ENCODE measurements around the gene NEXN. TPM values are rescaled to one million over a fixed set of nuclear protein-coding genes. Genes with fewer than 3 reads are reported as not detected.
"Not testable (repeated sequence)": the region's sequence is repeated elsewhere in the genome, so short reads cannot be mapped to it uniquely, and the experiment has no call there.

NEXN gene
- total and polyA plus RNA-seq, 7 experiments from 2014 or later = 0.33 to 2.6 (median 0.78) TPM

DNA sequence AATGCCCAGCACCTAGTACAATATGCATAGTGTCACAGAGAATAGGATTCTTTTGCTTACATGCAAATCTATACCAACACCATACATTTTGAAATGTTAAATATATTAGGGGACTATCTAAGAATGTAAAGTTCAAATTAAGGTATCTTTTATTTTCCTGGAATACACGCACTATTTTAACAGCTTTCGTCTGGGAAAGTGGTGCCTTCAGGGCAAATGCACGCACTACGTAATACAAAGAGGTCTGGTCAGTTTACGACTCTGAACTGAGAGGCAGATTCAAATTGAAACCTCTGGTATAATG lies 89.5 kb downstream of the NEXN start:
- Mint-ChIP-seq H3K9me3 (no peaks in the 10 kb centered on the region), H3K36me3 (peaks cover 4 to 21% (median 18%) of the 10 kb centered on the region in 5 donors), H3K4me3 (no peak overlapping the region), H3K27me3 (no peaks in the 10 kb centered on the region), H3K27ac (no peak overlapping the region), H3K4me1 (peaks cover 31 to 57% (median 40%) of the 10 kb centered on the region in 7 donors)
- Histone ChIP-seq H3K36me3 (ENCODE audit: control insufficient read depth in 2 of 3, insufficient read depth in 3 of 3, low read length in 3 of 3) (peaks cover 0 to 10% (median 0%) of the 10 kb centered on the region in 3 experiments), H3K27me3 (ENCODE audit: control insufficient read depth in 2 of 2, insufficient read depth in 2 of 2, low read length in 2 of 2) (no peaks in the 10 kb centered on the region), H3K4me3 (ENCODE audit: low read length) (peak overlapping the region; percentile 99), H3K27ac (ENCODE audit: low read depth, low read length) (peak overlapping the region; percentile 97), H3K9me3 (ENCODE audit: control insufficient read depth in 2 of 3, low read length in 3 of 3) (no peaks in the 10 kb centered on the region), H3K4me1 (ENCODE audit: control insufficient read depth in 2 of 2, insufficient read depth in 2 of 2, low read length in 2 of 2) (peaks cover 38 to 40% of the 10 kb centered on the region in 2 donors)
- DNase-seq = no peak
- POLR2A ChIA-PET = interaction anchor here (0.5 to 13.4 kb wide), 18 partner anchors 9 to 515 kb away, joined by 3 to 324 read pairs (median 4); partner anchors contain the start of genes DNAJB4, MIGA1 and ZZZ3
- intact Hi-C loops (cut with micrococcal nuclease) = loop anchor here (2.0 to 10.0 kb wide), 4 partner anchors 543 to 1903 kb away; partner anchors contain the start of genes IFI44L (in 1 of the 2) and ST6GALNAC3 (in 1 of the 2)
- CTCF ChIA-PET = interaction anchor here (1.1 to 1.2 kb wide), 2 partner anchors 25 to 136 kb away, joined by 5 to 6 read pairs; no protein-coding TSS in a partner anchor
- ATAC-seq = no peak

DNA sequence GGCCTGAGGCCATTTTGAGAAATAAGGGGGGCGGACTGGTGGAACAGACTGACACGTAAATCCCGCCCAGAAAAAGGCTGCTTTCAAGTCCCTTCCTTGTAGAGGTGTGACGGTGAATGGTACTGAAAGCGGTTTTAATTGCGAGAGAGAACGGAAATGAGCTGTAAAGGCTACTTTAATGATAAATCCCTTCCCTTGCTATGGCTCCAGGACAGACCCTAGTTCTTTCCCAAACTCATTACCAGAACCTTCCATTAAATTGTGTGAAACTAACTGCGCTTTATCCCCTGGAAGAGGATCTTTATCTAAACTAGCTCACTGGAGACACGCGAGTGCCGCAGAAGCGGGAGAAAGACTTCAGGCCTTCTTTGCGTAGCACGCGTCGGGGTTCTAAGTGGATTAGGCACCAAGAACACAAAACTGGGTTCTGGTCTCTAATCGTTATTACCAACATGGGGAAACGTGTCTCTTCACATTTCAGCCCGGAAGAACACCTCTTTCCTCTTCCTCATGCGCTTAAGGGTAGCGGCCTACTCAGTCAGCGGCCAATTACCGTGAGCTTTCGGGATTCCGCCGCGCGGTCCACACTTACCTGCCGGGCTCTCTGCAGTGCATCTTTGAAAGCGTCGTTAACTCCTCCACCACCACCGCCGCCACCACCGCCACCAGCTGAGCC lies 90.0 kb downstream of the NEXN start:
- peaks cover 29 to 54% (median 40%) of the 10 kb centered on the region in 7 donors for H3K4me1 Mint-ChIP-seq
- ATAC-seq = peak; percentile 72
- H3K36me3 Mint-ChIP-seq = peaks cover 4 to 21% (median 17%) of the 10 kb centered on the region in 5 donors
- peaks cover 0 to 10% (median 0%) of the 10 kb centered on the region in 3 experiments for H3K36me3 ChIP-seq (ENCODE audit: control insufficient read depth in 2 of 3, insufficient read depth in 3 of 3, low read length in 3 of 3)
- ChIA-PET CTCF (interaction anchor here (0.8 to 1.2 kb wide), 3 partner anchors 11 to 136 kb away, joined by 3 to 6 read pairs (median 5); no protein-coding TSS in a partner anchor), POLR2A (interaction anchor here (0.5 to 13.4 kb wide), 25 partner anchors 10 to 671 kb away, joined by 3 to 324 read pairs (median 4); partner anchors contain the start of genes DNAJB4, IFI44, IFI44L and MIGA1)
- peaks cover 37 to 38% of the 10 kb centered on the region in 2 donors for H3K4me1 ChIP-seq (ENCODE audit: control insufficient read depth in 2 of 2, insufficient read depth in 2 of 2, low read length in 2 of 2)
- no peak overlapping the region for H3K4me3 Mint-ChIP-seq
- H3K9me3 Mint-ChIP-seq = no peaks in the 10 kb centered on the region
- H3K27me3 ChIP-seq (ENCODE audit: control insufficient read depth in 2 of 2, insufficient read depth in 2 of 2, low read length in 2 of 2) = no peaks in the 10 kb centered on the region
- intact Hi-C loops (cut with micrococcal nuclease) = loop anchor here (2.0 to 10.0 kb wide), 4 partner anchors 544 to 1904 kb away; partner anchors contain the start of genes IFI44L (in 1 of the 2) and ST6GALNAC3 (in 1 of the 2)
- peak; percentile 23 to 93 (median 87) for DNase-seq
- H3K9me3 ChIP-seq (ENCODE audit: control insufficient read depth in 2 of 3, low read length in 3 of 3) = no peaks in the 10 kb centered on the region
- no peak overlapping the region for H3K27ac Mint-ChIP-seq
- peak overlapping the region; percentile 97 for H3K27ac ChIP-seq (ENCODE audit: low read depth, low read length)
- no peaks in the 10 kb centered on the region for H3K27me3 Mint-ChIP-seq
- peak overlapping the region; percentile 99 for H3K4me3 ChIP-seq (ENCODE audit: low read length)

DNA sequence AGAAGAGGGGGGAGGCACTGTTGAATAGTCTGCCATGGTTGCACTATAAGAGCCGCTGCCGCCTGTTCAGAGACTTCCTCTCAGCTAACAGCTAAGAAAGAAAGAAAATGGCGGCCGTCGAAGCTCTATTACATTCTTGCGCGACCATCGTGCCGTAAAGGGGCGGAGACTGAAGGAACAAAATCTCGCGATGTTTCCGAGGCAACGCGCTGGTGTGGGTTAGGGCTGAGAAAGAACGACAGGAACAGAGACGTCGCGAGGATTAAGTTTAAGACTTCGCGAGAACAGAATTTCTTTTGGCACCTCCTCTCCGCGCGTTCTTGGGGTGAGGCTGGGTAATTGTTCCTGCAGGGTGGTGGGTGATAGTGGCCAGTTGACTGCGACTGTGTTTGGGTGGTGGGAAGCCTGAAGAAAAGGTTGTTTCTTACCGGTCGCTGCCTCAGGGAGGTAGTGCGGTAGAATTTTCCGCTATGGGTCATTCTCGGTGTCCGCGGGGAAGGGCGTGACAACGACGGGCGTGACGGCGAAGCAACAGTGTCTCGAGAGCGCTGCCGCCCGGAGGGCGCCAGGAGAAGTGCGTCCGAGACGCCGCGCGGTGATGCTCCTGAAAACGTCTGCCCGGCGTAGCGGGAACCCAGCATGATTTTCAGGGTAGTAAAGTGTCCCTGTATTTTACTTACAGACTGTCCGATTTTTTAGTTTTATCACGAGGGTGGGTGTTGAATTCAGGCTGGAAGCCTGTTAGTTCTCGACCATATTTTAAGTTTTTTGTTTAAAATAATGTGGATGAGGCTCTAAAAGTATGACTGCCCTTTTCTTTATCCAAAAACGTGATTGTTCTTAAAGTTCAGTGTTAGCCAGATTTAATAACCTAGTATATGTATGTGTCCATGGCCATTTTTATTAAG lies 90.8 kb downstream of the NEXN start, which contains the start of gene FUBP1:
TSS of gene FUBP1 (minus strand) at position 104 of the 908 bp plus-strand sequence. CDS start at position 36, 68 bp downstream.
- peaks cover 28 to 54% (median 39%) of the 10 kb centered on the region in 7 donors for H3K4me1 Mint-ChIP-seq
- ATAC-seq (peak; percentile 84), DNase-seq (peak; percentile 81 to 98 (median 97))
- H3K36me3 Mint-ChIP-seq = peaks cover 4 to 25% (median 17%) of the 10 kb centered on the region in 5 donors
- H3K27ac Mint-ChIP-seq = no peak within 1 kb of the TSS
- H3K27ac ChIP-seq (ENCODE audit: low read depth, low read length) = peak within 1 kb of the TSS; percentile 97
- H3K27me3 ChIP-seq (ENCODE audit: control insufficient read depth in 2 of 2, insufficient read depth in 2 of 2, low read length in 2 of 2) = no peaks in the 10 kb centered on the region
- no peaks in the 10 kb centered on the region for H3K9me3 ChIP-seq (ENCODE audit: control insufficient read depth in 2 of 3, low read length in 3 of 3)
- peaks cover 0 to 10% (median 0%) of the 10 kb centered on the region in 3 experiments for H3K36me3 ChIP-seq (ENCODE audit: control insufficient read depth in 2 of 3, insufficient read depth in 3 of 3, low read length in 3 of 3)
- CTCF ChIA-PET = interaction anchor here (0.6 to 1.2 kb wide), 5 partner anchors 11 to 135 kb away, joined by 3 to 9 read pairs (median 5); partner anchors contain the start of gene DNAJB4
- no peaks in the 10 kb centered on the region for H3K9me3 Mint-ChIP-seq
- POLR2A ChIA-PET = interaction anchor here (0.6 to 13.4 kb wide), 23 partner anchors 9 to 834 kb away, joined by 3 to 324 read pairs (median 4); partner anchors contain the start of genes DNAJB4, IFI44, IFI44L and MIGA1
- H3K27me3 Mint-ChIP-seq = no peaks in the 10 kb centered on the region
- H3K4me1 ChIP-seq (ENCODE audit: control insufficient read depth in 2 of 2, insufficient read depth in 2 of 2, low read length in 2 of 2) = peaks cover 31 to 38% of the 10 kb centered on the region in 2 donors
- H3K4me3 ChIP-seq (ENCODE audit: low read length) = peak within 1 kb of the TSS; percentile 99
- intact Hi-C loops (cut with micrococcal nuclease) = loop anchor here (1.0 to 10.0 kb wide), 12 partner anchors 25 to 1904 kb away; partner anchors contain the start of genes DNAJB4 (in 2 of the 2), MIGA1 (in 2 of the 2), USP33 (in 2 of the 2) and GIPC2 (in 1 of the 2)
- no peak within 1 kb of the TSS for H3K4me3 Mint-ChIP-seq

DNA sequence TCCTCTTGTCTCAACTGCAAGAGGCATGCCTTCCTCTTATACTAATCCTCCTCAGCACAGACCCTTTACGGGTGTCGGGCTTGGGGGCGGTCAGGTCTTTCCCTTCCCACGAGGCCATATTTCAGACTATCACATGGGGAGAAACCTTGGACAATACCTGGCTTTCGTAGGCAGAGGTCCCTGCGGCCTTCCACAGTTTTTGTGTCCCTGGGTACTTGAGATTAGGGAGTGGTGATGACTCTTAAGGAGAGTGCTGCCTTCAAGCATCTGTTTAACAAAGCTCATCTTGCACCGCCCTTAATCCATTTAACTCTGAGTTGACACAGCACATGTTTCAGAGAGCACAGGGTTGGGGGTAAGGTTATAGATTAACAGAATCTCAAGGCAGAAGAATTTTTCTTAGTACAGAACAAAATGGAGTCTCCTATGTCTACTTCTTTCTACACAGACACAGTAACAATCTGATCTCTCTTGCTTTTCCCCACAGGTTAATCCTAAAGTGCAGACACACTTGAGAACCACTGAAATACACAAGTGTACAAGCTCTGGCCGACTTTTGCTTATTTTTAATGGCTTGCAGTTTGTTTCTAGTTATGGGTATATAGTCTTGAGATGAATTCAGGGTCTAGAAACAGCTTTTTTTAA lies 95.0 kb downstream of the NEXN start:
- CTCF ChIA-PET; H3K27ac ChIP-seq (ENCODE audit: low read depth, low read length); H3K4me1 ChIP-seq (ENCODE audit: control insufficient read depth in 2 of 2, insufficient read depth in 2 of 2, low read length in 2 of 2); H3K36me3 ChIP-seq (ENCODE audit: control insufficient read depth in 2 of 3, insufficient read depth in 3 of 3, low read length in 3 of 3); H3K4me3 ChIP-seq (ENCODE audit: low read length); H3K4me3 Mint-ChIP-seq; ATAC-seq; DNase-seq; H3K9me3 ChIP-seq (ENCODE audit: control insufficient read depth in 2 of 3, low read length in 3 of 3); H3K27me3 ChIP-seq (ENCODE audit: control insufficient read depth in 2 of 2, insufficient read depth in 2 of 2, low read length in 2 of 2); H3K9me3 Mint-ChIP-seq; H3K27me3 Mint-ChIP-seq; intact Hi-C loops (cut with micrococcal nuclease): not testable (repeated sequence)
- Mint-ChIP-seq H3K4me1 (peaks cover 14 to 55% (median 43%) of the 10 kb centered on the region in 7 donors), H3K27ac (peak overlapping the region in 1 of 9 donors; percentile 29), H3K36me3 (peaks cover 0 to 17% (median 11%) of the 10 kb centered on the region in 5 donors)
- POLR2A ChIA-PET = interaction anchor here (13.4 kb wide), 1 partner anchor 18 kb away, joined by 324 read pairs; the partner anchor contains the start of gene DNAJB4

DNA sequence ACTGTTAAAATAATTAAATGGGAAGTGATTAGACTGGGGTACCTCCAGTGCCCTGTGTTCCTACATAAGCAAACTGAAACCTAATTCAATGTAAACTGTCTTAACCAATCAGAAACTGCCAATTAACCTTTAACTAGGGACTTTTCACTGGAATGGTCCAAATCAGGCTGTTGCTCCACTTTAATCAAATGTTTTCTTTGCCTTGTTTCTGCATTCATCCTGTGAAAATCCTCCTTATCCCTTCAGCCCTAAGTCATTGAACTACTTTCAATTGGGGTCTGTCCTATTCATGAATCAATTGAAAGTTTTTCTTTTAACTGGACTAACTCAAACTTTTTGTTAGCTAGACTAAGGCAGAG lies 95.6 kb downstream of the NEXN start:
- H3K9me3 ChIP-seq (ENCODE audit: control insufficient read depth in 2 of 3, low read length in 3 of 3) = no peaks in the 10 kb centered on the region
- DNase-seq = no peak
- Mint-ChIP-seq H3K4me3 (no peak overlapping the region), H3K27me3 (no peaks in the 10 kb centered on the region), H3K27ac (no peak overlapping the region), H3K36me3 (peaks cover 0 to 17% (median 11%) of the 10 kb centered on the region in 5 donors), H3K4me1 (peaks cover 16 to 60% (median 44%) of the 10 kb centered on the region in 7 donors), H3K9me3 (peaks cover 0 to 2% (median 0%) of the 10 kb centered on the region in 11 donors)
- H3K27me3 ChIP-seq (ENCODE audit: control insufficient read depth in 2 of 2, insufficient read depth in 2 of 2, low read length in 2 of 2) = no peaks in the 10 kb centered on the region
- no peak overlapping the region for H3K4me3 ChIP-seq (ENCODE audit: low read length)
- ChIA-PET CTCF (no interaction called here), POLR2A (interaction anchor here (13.4 kb wide), 1 partner anchor 17 kb away, joined by 324 read pairs; the partner anchor contains the start of gene DNAJB4)
- no peak overlapping the region for H3K27ac ChIP-seq (ENCODE audit: low read depth, low read length)
- intact Hi-C loops (cut with micrococcal nuclease) = no loop called here
- H3K36me3 ChIP-seq (ENCODE audit: control insufficient read depth in 2 of 3, insufficient read depth in 3 of 3, low read length in 3 of 3) = peaks cover 0 to 3% (median 0%) of the 10 kb centered on the region in 3 experiments
- H3K4me1 ChIP-seq (ENCODE audit: control insufficient read depth in 2 of 2, insufficient read depth in 2 of 2, low read length in 2 of 2) = peaks cover 7% of the 10 kb centered on the region in 2 donors
- ATAC-seq = no peak

All from naive thymus-derived CD4-positive, alpha-beta T cell (primary cell).